ENCODE measurements around the gene COL25A1. TPM values are rescaled to one million over a fixed set of nuclear protein-coding genes. Genes with fewer than 3 reads are reported as not detected.

COL25A1 gene
- total RNA-seq, 1 experiment from 2014 or later: not detected

DNA sequence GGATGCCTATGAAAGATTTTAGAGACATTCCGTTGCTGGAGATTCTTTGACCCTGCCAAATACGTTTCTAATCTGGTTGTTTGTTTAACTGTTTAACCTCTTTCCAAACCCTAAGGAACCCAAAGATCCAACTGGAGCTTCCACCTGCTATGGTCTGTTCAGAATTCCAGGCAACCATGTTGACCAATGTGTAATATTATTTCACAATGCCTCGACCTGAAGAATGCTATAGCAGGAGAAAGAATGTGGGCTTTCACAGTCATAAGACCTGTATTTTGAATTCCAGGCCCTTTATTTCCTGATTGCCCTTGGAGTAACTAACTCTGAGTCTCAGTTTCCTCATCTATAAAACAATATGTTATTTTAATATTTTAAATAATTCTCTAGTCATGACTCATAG lies 90.8 kb downstream of the COL25A1 start (continued):
- TF ChIP-seq, protein P1, sequence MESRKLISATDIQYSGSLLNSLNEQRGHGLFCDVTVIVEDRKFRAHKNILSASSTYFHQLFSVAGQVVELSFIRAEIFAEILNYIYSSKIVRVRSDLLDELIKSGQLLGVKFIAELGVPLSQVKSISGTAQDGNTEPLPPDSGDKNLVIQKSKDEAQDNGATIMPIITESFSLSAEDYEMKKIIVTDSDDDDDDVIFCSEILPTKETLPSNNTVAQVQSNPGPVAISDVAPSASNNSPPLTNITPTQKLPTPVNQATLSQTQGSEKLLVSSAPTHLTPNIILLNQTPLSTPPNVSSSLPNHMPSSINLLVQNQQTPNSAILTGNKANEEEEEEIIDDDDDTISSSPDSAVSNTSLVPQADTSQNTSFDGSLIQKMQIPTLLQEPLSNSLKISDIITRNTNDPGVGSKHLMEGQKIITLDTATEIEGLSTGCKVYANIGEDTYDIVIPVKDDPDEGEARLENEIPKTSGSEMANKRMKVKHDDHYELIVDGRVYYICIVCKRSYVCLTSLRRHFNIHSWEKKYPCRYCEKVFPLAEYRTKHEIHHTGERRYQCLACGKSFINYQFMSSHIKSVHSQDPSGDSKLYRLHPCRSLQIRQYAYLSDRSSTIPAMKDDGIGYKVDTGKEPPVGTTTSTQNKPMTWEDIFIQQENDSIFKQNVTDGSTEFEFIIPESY (IDR thresholded peaks at IDR 0.05; ENCODE audit: extremely low read depth, insufficient replicate concordance, low read length): no peak
- TF ChIP-seq ZFX (IDR thresholded peaks at IDR 0.05) (no peak), EGR1 (IDR thresholded peaks at IDR 0.05; ENCODE audit: low read depth) (no peak), YY1 (IDR thresholded peaks at IDR 0.05; ENCODE audit: extremely low read depth, insufficient replicate concordance, low read depth, low read length) (no peak), RAD21 (IDR thresholded peaks at IDR 0.05; ENCODE audit: low read depth) (no peak), TCF7L2 (IDR thresholded peaks at IDR 0.05; ENCODE audit: borderline replicate concordance, extremely low read depth, insufficient read depth, insufficient read length) (no peak), CBX3 (IDR thresholded peaks at IDR 0.05; ENCODE audit: low read depth) (no peak)

DNA sequence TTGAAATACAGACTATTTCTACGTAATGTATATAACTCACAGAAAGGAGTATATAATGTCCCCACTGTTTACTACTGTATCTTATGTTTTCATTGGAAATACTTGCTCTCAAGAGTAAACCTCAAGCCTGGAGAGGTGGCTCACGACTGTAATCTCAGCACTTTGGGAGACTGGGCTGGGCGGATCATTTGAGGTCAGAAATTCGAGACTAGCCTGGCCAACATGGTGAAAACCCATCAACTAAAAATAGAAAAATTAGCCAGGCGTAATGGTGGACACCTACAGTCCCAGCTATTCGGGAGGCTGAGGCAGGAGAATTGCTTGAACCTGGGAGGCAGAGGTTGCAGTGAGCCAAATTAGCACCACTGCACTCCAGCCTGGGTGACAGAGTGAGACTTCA lies 92.8 kb downstream of the COL25A1 start:
- ATAC-seq (no peak), DNase-seq (ENCODE audit: low read depth, low spot score) (no peak)
- H3K9me2 ChIP-seq (ENCODE audit: insufficient read depth): no peaks in the 10 kb centered on the region
- H3K4me3 ChIP-seq (replicated peaks in 1 of 2; ENCODE audit: low read depth in 1 of 2, low read length in 2 of 2): no peak overlapping the region
- ChIA-PET RAD21 (ENCODE audit: low non-redundant PET in 1 of 2, low total read pairs in 2 of 2, uncharacterized antibody in 2 of 2, unreplicated experiment in 2 of 2) (no interaction called here), POLR2A (no interaction called here), CTCF (no interaction called here)
- no peak overlapping the region for H3K4me2 ChIP-seq (ENCODE audit: low read length)
- H3K27ac ChIP-seq (ENCODE audit: low read depth, low read length): no peak overlapping the region
- H3K27me3 ChIP-seq (ENCODE audit: insufficient read depth, low read length): peaks cover 59% of the 10 kb centered on the region
- TF ChIP-seq, protein P2, sequence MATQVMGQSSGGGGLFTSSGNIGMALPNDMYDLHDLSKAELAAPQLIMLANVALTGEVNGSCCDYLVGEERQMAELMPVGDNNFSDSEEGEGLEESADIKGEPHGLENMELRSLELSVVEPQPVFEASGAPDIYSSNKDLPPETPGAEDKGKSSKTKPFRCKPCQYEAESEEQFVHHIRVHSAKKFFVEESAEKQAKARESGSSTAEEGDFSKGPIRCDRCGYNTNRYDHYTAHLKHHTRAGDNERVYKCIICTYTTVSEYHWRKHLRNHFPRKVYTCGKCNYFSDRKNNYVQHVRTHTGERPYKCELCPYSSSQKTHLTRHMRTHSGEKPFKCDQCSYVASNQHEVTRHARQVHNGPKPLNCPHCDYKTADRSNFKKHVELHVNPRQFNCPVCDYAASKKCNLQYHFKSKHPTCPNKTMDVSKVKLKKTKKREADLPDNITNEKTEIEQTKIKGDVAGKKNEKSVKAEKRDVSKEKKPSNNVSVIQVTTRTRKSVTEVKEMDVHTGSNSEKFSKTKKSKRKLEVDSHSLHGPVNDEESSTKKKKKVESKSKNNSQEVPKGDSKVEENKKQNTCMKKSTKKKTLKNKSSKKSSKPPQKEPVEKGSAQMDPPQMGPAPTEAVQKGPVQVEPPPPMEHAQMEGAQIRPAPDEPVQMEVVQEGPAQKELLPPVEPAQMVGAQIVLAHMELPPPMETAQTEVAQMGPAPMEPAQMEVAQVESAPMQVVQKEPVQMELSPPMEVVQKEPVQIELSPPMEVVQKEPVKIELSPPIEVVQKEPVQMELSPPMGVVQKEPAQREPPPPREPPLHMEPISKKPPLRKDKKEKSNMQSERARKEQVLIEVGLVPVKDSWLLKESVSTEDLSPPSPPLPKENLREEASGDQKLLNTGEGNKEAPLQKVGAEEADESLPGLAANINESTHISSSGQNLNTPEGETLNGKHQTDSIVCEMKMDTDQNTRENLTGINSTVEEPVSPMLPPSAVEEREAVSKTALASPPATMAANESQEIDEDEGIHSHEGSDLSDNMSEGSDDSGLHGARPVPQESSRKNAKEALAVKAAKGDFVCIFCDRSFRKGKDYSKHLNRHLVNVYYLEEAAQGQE (IDR thresholded peaks at IDR 0.05; ENCODE audit: low read depth): no peak
- TF ChIP-seq SRF (IDR thresholded peaks at IDR 0.05; ENCODE audit: low read depth) (no peak), TCF7L2 (IDR thresholded peaks at IDR 0.05; ENCODE audit: borderline replicate concordance, extremely low read depth, insufficient read depth, insufficient read length) (no peak)
- TF ChIP-seq, protein P3, sequence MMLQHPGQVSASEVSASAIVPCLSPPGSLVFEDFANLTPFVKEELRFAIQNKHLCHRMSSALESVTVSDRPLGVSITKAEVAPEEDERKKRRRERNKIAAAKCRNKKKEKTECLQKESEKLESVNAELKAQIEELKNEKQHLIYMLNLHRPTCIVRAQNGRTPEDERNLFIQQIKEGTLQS (IDR thresholded peaks at IDR 0.05): no peak
- H3K4me1 ChIP-seq (ENCODE audit: control insufficient read depth in 1 of 2, insufficient read depth in 2 of 2, low read length in 2 of 2): no peaks in the 10 kb centered on the region
- no peaks in the 10 kb centered on the region for H3K79me2 ChIP-seq (ENCODE audit: insufficient read depth, low read length)
- no peak overlapping the region for H2AFZ ChIP-seq (ENCODE audit: low read depth, low read length, poor library complexity, severe bottlenecking)
- intact Hi-C loops (cut with micrococcal nuclease): no loop called here
- no peaks in the 10 kb centered on the region for H3K36me3 ChIP-seq (ENCODE audit: control insufficient read depth in 1 of 2, insufficient read depth in 2 of 2, low read length in 2 of 2)
- no peak overlapping the region for H3K9ac ChIP-seq (ENCODE audit: low read length)
- H4K20me1 ChIP-seq (ENCODE audit: insufficient read depth): no peaks in the 10 kb centered on the region
- no TSS peak for BruUV-seq (replicated peaks)
- no peaks in the 10 kb centered on the region for H3K9me3 ChIP-seq (ENCODE audit: control insufficient read depth in 1 of 2, insufficient read depth in 1 of 2, low read depth in 1 of 2, low read length in 2 of 2)
